ENCODE data around the gene RAB11FIP4. TPM values are rescaled to one million over a fixed set of nuclear protein-coding genes. Genes with fewer than 3 reads are reported as not detected.

Gene RAB11FIP4
- total and polyA plus RNA-seq, 4 donors: 5.2 to 19.1 (median 12.8) TPM

DNA sequence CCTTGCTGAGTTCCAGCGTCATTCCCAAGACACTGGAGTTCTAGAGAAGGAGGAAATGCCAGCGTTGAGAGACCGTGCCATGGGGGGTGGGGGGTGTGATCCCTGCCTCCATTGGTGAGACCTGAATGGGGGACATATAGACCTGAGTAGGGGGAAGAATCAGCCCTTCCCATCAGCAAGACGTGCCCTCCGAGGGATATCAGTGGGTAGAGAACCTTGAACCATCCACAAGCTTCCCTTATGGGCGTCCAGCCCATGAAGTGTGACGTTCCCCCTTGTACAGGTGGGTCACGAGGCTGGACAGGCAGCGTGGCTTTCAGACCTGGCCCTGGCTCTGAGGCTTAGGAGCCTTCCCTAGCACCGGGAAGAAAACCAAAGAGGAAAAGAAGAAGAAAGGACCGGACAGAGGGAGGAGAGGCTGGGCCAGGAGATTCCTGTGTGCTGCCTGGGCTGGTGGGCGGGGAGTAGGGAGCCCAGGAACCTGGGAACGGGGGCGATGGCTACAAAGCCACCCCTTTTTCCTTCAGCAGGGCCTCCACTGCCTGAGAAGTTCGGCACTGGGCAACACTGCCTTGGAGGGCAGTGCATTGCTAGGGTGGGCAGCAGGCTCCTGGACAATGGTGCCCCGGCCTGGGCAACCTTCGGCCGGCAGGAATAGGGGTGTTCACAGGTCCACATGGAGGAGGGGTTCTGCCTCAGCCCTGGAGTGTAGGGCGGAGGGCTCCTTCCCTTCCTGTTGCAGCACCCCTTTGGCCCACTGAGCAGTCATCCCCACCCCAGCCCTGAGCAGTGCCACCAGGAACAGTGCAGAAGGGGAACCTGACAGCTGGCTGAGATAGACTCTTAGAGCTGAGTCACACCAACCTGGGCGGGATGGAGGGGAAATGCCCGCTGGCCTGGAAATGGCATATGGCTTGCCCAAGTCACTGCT is 7.2 kb downstream of the RAB11FIP4 start:
- Histone ChIP-seq H3K9ac (ENCODE audit: insufficient read depth in 1 of 2, low read length in 2 of 2) (no peak overlapping the region), H3K9me3 (ENCODE audit: control insufficient read depth in 4 of 4, insufficient read depth in 3 of 4, low read length in 3 of 4) (no peaks in the 10 kb centered on the region), H3K27ac (ENCODE audit: low read depth in 1 of 2, low read length in 1 of 2) (no peak overlapping the region), H3K4me3 (no peak overlapping the region), H3K4me1 (ENCODE audit: control insufficient read depth in 5 of 5, insufficient read depth in 5 of 5, low read length in 5 of 5) (no peaks in the 10 kb centered on the region), H3K27me3 (ENCODE audit: control insufficient read depth in 3 of 3, insufficient read depth in 3 of 3, low read length in 2 of 3) (peaks cover 0 to 11% (median 0%) of the 10 kb centered on the region in 3 donors), H3K36me3 (ENCODE audit: control insufficient read depth in 4 of 4, insufficient read depth in 4 of 4, low read length in 4 of 4) (no peaks in the 10 kb centered on the region)
- DNase-seq (no peak), ATAC-seq (ENCODE audit: insufficient read depth, low FRiP score) (no peak)
- WGBS, 2 donors: 80 to 81% methylated on average over 21 of the region's 21 CpGs
- TF ChIP-seq, protein P1, sequence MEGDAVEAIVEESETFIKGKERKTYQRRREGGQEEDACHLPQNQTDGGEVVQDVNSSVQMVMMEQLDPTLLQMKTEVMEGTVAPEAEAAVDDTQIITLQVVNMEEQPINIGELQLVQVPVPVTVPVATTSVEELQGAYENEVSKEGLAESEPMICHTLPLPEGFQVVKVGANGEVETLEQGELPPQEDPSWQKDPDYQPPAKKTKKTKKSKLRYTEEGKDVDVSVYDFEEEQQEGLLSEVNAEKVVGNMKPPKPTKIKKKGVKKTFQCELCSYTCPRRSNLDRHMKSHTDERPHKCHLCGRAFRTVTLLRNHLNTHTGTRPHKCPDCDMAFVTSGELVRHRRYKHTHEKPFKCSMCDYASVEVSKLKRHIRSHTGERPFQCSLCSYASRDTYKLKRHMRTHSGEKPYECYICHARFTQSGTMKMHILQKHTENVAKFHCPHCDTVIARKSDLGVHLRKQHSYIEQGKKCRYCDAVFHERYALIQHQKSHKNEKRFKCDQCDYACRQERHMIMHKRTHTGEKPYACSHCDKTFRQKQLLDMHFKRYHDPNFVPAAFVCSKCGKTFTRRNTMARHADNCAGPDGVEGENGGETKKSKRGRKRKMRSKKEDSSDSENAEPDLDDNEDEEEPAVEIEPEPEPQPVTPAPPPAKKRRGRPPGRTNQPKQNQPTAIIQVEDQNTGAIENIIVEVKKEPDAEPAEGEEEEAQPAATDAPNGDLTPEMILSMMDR (IDR thresholded peaks at IDR 0.05; ENCODE audit: control extremely low read depth, extremely low read depth): no peak

DNA sequence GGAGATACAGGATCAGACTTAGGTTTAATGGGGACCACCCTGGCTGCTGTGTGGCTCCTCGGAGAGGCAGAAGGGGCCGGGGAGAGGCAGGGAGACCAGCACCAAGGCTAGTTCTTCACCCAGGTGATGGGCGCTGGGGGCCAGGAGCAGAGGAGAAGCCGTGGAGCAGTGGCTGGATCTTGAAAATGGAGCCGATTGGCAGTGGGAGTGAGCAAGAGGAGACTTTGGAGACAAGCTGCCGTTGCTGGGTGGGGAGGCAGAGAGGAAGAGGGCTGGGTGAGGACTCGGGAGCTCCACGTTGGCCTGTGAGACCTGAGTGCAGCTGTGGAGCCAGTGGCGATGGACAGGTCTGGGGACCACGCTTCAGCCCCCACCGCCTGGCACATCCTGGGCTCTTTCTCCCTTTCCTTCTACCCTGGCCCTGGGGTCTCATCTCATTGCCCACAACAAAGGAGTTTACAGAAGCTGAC is 9.0 kb downstream of the RAB11FIP4 start:
- Histone ChIP-seq H3K9ac (ENCODE audit: insufficient read depth in 1 of 2, low read length in 2 of 2) (no peak overlapping the region), H3K27ac (ENCODE audit: low read depth in 1 of 2, low read length in 1 of 2) (no peak overlapping the region), H3K9me3 (ENCODE audit: control insufficient read depth in 4 of 4, insufficient read depth in 3 of 4, low read length in 3 of 4) (no peaks in the 10 kb centered on the region), H3K4me3 (no peak overlapping the region), H3K27me3 (ENCODE audit: control insufficient read depth in 3 of 3, insufficient read depth in 3 of 3, low read length in 2 of 3) (peaks cover 0 to 5% (median 0%) of the 10 kb centered on the region in 3 donors), H3K36me3 (ENCODE audit: control insufficient read depth in 4 of 4, insufficient read depth in 4 of 4, low read length in 4 of 4) (no peaks in the 10 kb centered on the region), H3K4me1 (ENCODE audit: control insufficient read depth in 5 of 5, insufficient read depth in 5 of 5, low read length in 5 of 5) (no peaks in the 10 kb centered on the region)
- TF ChIP-seq, protein P1 (IDR thresholded peaks at IDR 0.05; ENCODE audit: control extremely low read depth, extremely low read depth): no peak
- ATAC-seq (ENCODE audit: insufficient read depth, low FRiP score) (no peak), DNase-seq (no peak)
- 73 to 80% methylated on average over 11 of the region's 11 CpGs for WGBS, 2 donors

DNA sequence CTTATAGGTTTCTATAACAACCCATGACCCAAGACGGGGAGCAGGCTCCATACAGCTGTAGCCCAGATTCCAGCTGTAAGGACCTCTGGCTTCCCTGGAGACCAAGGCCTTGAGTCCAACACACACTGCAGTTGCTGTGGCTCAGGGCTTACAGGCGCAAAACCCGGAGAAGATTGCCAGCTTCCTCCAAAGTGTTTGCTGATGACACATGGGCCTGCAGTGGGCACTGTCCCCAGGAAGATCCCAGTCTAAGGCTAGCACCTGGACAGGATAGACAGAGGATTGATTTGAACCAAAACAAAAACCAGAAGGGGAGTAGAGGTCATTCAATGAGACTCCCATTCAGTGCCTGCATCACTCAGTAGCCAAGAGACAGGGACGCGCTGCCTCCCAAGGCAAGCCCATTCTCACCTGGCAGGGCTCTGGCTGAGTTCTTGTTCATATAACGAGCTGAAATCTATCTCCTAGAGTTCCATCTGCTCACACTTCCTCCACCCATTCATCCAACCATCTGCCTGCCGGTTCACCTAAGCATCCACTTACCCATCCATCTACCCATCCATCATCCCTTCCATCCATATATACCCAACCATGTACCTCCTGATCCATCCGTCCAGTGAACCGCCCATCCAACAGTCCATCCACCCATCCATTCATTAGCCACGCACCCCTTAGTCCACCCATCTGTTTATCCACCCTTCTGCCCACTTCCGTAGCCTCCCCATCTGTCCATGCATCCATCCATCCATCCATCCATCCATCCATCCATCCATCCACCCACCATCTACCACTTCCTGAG is 10.2 kb downstream of the RAB11FIP4 start:
- WGBS, 2 donors: 85 to 94% methylated on average over 11 of the region's 11 CpGs
- Histone ChIP-seq H3K9ac (ENCODE audit: insufficient read depth in 1 of 2, low read length in 2 of 2) (no peak overlapping the region), H3K27me3 (ENCODE audit: control insufficient read depth in 3 of 3, insufficient read depth in 3 of 3, low read length in 2 of 3) (peaks cover 0 to 2% (median 0%) of the 10 kb centered on the region in 3 donors), H3K36me3 (ENCODE audit: control insufficient read depth in 4 of 4, insufficient read depth in 4 of 4, low read length in 4 of 4) (no peaks in the 10 kb centered on the region), H3K27ac (ENCODE audit: low read depth in 1 of 2, low read length in 1 of 2) (no peak overlapping the region), H3K4me3 (no peak overlapping the region), H3K9me3 (ENCODE audit: control insufficient read depth in 4 of 4, insufficient read depth in 3 of 4, low read length in 3 of 4) (no peaks in the 10 kb centered on the region), H3K4me1 (ENCODE audit: control insufficient read depth in 5 of 5, insufficient read depth in 5 of 5, low read length in 5 of 5) (no peaks in the 10 kb centered on the region)
- DNase-seq (no peak), ATAC-seq (ENCODE audit: insufficient read depth, low FRiP score) (no peak)
- TF ChIP-seq, protein P1 (IDR thresholded peaks at IDR 0.05; ENCODE audit: control extremely low read depth, extremely low read depth): no peak

Measured in lung (tissue), 12 donors.